K562 (cell line): ENCODE data around the gene TESK2.

ENCODE experiments used
- CREM ChIP-seq: IDR thresholded peaks from 2 replicates; pipeline ENCODE4 v1.6.1; 2014; ENCODE audit warnings: antibody characterized with exemption, low read depth
- E2F3 ChIP-seq: fragments of 250-450 bp; sonication (Bioruptor Pico); IDR thresholded peaks from 2 replicates; pipeline ENCODE4 v1.4.0; 2020; ENCODE audit warnings: mild to moderate bottlenecking
- GATAD2A ChIP-seq: fragments of 450-650 bp; IDR thresholded peaks from 2 replicates; pipeline ENCODE4 v1.6.1; 2017
- HNRNPL ChIP-seq: fragments of 200-400 bp; formaldehyde crosslinking; IDR thresholded peaks from 2 replicates; pipeline ENCODE4 v1.6.1; 2017; ENCODE audit warnings: low read depth, mild to moderate bottlenecking, low read length
- HNRNPUL1 ChIP-seq: fragments of 200-400 bp; formaldehyde crosslinking; IDR thresholded peaks from 2 replicates; pipeline ENCODE4 v1.6.1; 2017; ENCODE audit warnings: low read length
- MAZ ChIP-seq, 2 experiments: fragments of 450-650 bp in 1 of 2; sonication (generic) in 1 of 2; formaldehyde crosslinking; IDR thresholded peaks in 1 of 2; conservative IDR thresholded peaks in 1 of 2; 2 replicates each; pipeline versions ENCODE4 v1.4.0 to v1.5.0; 2020; ENCODE audit warnings: mild to moderate bottlenecking in 1 of 2, missing genetic modification reagents in 1 of 2
- NR3C1 ChIP-seq: sonication (generic); formaldehyde crosslinking; IDR thresholded peaks from 2 replicates; pipeline ENCODE4 v1.8.1; 2022; ENCODE audit warnings: missing genetic modification reagents
- POLR3G ChIP-seq: IDR thresholded peaks from 2 replicates; pipeline ENCODE4 v1.6.1; 2011; ENCODE audit not compliant: insufficient read length, insufficient replicate concordance; ENCODE audit errors: extremely low read depth
- SMAD3 ChIP-seq: fragments of 450-650 bp; formaldehyde crosslinking; conservative IDR thresholded peaks from 2 replicates; pipeline ENCODE4 v1.4.0; 2020; ENCODE audit warnings: mild to moderate bottlenecking
- TF ChIP-seq, protein P1 (sequence below): fragments of 200-400 bp; formaldehyde crosslinking; IDR thresholded peaks from 2 replicates; pipeline ENCODE4 v1.6.1; 2017; ENCODE audit warnings: mild to moderate bottlenecking, low read depth, low read length, moderate library complexity
- TF ChIP-seq, protein P2 (sequence below), 3 experiments: IDR thresholded peaks in 2 of 3; conservative IDR thresholded peaks in 1 of 3; 2 replicates each; pipeline ENCODE4 v1.5.1; 2011 to 2012; ENCODE audit warnings: low read length in 3 of 3, mild to moderate bottlenecking in 3 of 3, control low read depth in 2 of 3, improper control_type of control experiment in 1 of 3, inconsistent platforms in 1 of 3, low read depth in 1 of 3, mixed read lengths in 1 of 3, moderate library complexity in 1 of 3; ENCODE audit not compliant: insufficient read depth in 2 of 3
- TF ChIP-seq, protein P3 (sequence below), 2 experiments: fragments of 450-650 bp in 1 of 2; sonication (generic) in 1 of 2; formaldehyde crosslinking in 1 of 2; IDR thresholded peaks in 1 of 2; conservative IDR thresholded peaks in 1 of 2; 2 replicates each; pipeline versions ENCODE4 v1.6.1 to v1.8.1; 2016 to 2023; ENCODE audit warnings: mild to moderate bottlenecking in 2 of 2, moderate library complexity in 2 of 2, inconsistent platforms in 1 of 2, missing genetic modification reagents in 1 of 2

DNA sequence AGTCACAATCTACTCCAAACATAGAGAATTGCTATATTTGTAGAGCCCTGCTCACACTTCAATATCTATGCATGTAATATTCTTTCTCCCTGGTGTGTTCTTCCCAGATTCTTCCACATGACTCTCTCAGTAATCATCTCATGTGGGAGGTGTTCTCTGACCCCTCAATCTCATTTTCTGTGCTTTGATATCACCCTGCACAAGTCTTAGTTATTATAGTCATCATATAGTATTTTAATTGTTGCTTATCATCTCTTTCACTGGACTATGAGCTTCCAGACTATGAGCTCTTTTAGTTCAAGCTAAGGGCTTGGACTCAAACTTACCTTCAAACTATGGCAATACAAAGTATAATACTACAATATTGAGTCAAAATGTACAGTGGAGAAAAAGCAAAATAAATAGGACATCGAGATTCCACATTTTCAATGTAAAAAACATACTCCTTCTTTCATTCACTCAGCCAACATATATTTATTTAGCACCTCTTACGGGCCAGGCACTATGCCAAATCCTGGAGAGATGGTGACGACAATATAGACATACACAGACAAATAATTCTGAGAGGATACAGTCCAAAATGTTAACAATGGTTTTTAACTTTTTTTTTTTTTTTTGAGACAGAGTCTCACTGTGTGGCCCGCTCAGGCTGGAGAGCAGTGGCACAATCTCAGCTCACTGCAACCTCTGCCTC, 12.7 kb downstream of the TESK2 start:
- TF ChIP-seq, protein P1, sequence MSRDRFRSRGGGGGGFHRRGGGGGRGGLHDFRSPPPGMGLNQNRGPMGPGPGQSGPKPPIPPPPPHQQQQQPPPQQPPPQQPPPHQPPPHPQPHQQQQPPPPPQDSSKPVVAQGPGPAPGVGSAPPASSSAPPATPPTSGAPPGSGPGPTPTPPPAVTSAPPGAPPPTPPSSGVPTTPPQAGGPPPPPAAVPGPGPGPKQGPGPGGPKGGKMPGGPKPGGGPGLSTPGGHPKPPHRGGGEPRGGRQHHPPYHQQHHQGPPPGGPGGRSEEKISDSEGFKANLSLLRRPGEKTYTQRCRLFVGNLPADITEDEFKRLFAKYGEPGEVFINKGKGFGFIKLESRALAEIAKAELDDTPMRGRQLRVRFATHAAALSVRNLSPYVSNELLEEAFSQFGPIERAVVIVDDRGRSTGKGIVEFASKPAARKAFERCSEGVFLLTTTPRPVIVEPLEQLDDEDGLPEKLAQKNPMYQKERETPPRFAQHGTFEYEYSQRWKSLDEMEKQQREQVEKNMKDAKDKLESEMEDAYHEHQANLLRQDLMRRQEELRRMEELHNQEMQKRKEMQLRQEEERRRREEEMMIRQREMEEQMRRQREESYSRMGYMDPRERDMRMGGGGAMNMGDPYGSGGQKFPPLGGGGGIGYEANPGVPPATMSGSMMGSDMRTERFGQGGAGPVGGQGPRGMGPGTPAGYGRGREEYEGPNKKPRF = no peak
- no peak for TF ChIP-seq NR3C1 (CRISPR knock-in tag)
- no peak for TF ChIP-seq POLR3G
- no peak for TF ChIP-seq CREM
- TF ChIP-seq, protein P2, sequence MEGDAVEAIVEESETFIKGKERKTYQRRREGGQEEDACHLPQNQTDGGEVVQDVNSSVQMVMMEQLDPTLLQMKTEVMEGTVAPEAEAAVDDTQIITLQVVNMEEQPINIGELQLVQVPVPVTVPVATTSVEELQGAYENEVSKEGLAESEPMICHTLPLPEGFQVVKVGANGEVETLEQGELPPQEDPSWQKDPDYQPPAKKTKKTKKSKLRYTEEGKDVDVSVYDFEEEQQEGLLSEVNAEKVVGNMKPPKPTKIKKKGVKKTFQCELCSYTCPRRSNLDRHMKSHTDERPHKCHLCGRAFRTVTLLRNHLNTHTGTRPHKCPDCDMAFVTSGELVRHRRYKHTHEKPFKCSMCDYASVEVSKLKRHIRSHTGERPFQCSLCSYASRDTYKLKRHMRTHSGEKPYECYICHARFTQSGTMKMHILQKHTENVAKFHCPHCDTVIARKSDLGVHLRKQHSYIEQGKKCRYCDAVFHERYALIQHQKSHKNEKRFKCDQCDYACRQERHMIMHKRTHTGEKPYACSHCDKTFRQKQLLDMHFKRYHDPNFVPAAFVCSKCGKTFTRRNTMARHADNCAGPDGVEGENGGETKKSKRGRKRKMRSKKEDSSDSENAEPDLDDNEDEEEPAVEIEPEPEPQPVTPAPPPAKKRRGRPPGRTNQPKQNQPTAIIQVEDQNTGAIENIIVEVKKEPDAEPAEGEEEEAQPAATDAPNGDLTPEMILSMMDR (IDR thresholded peaks at IDR 0.05 in 2 of 3, conservative IDR thresholded peaks at IDR 0.05 in 1 of 3; ENCODE audit: insufficient read depth in 2 of 3, low read depth in 1 of 3, low read length in 3 of 3) = no peak
- no peak for TF ChIP-seq MAZ (CRISPR knock-in tag; conservative IDR thresholded peaks at IDR 0.05 in 1 of 2, IDR thresholded peaks at IDR 0.05 in 1 of 2)
- TF ChIP-seq HNRNPUL1 = no peak
- no peak for TF ChIP-seq GATAD2A
- TF ChIP-seq E2F3 (CRISPR knock-in tag) = no peak
- TF ChIP-seq SMAD3 (CRISPR knock-in tag) = no peak
- no peak for TF ChIP-seq HNRNPL
- TF ChIP-seq, protein P3, sequence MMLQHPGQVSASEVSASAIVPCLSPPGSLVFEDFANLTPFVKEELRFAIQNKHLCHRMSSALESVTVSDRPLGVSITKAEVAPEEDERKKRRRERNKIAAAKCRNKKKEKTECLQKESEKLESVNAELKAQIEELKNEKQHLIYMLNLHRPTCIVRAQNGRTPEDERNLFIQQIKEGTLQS (IDR thresholded peaks at IDR 0.05) = no peak
- TF ChIP-seq, protein P3 (CRISPR knock-in tag; conservative IDR thresholded peaks at IDR 0.05) = no peak
